AG09319 (cell line): ENCODE measurements around the gene C5AR1.
"Not testable (repeated sequence)": the region's sequence is repeated elsewhere in the genome, so short reads cannot be mapped to it uniquely, and the experiment has no call there.

Source experiments
- DNase-seq: peaks from one replicate; pipeline ENCODE4 v3.0.0-alpha.2; 2010; ENCODE audit warnings: low read depth; ENCODE audit errors: extremely low read depth
- CTCF ChIP-seq: IDR thresholded peaks from 2 replicates; pipeline ENCODE4 v1.5.1; 2011; ENCODE audit warnings: low read depth, mild to moderate bottlenecking, inconsistent platforms, low read length, moderate library complexity

The C5AR1 gene

GRCh38 chr19:47322058-47322457 lies 12.4 kb downstream of the C5AR1 start:
- no peak for DNase-seq
- TF ChIP-seq CTCF = no peak

- TF ChIP-seq CTCF = no peak
- no peak for DNase-seq
Observed at GRCh38 chr19:47323409-47323808, 13.7 kb downstream of the C5AR1 start.

GRCh38 chr19:47323872-47324271 lies 14.2 kb downstream of the C5AR1 start:
- no peak for DNase-seq
- TF ChIP-seq CTCF = no peak

GRCh38 chr19:47324502-47324901 lies 14.8 kb downstream of the C5AR1 start:
- DNase-seq = no peak

GRCh38 chr19:47330466-47330869 lies 20.8 kb downstream of the C5AR1 start:
- DNase-seq = no peak
- no peak for TF ChIP-seq CTCF

More at GRCh38 chr19:47324502-47324901, 14.8 kb downstream of the C5AR1 start:
- TF ChIP-seq CTCF = no peak

GRCh38 chr19:47331490-47331889 lies 21.8 kb downstream of the C5AR1 start:
- no peak for TF ChIP-seq CTCF

GRCh38 chr19:47331931-47332547 lies 22.4 kb downstream of the C5AR1 start, which contains the start of gene C5AR2:
Gene C5AR2 (plus strand): TSS chr19:47332175. CDS start chr19:47340800, 8,625 bp downstream.
- TF ChIP-seq CTCF = no peak

More at GRCh38 chr19:47331490-47331889, 21.8 kb downstream of the C5AR1 start:
- no peak for DNase-seq

GRCh38 chr19:47336765-47337718 lies 27.4 kb downstream of the C5AR1 start:
- not testable (repeated sequence) for DNase-seq

More at GRCh38 chr19:47331931-47332547, 22.4 kb downstream of the C5AR1 start, which contains the start of gene C5AR2:
- no peak for DNase-seq
